ENCODE data around the gene SFTPA2. TPM values are rescaled to one million over a fixed set of nuclear protein-coding genes. Genes with fewer than 3 reads are reported as not detected.
"Not testable (repeated sequence)": the region's sequence is repeated elsewhere in the genome, so short reads cannot be mapped to it uniquely, and the experiment has no call there.

Gene SFTPA2
- total RNA-seq, 2 donors from 2014 or later, result not detected

GRCh38 chr10:79516532-79517205, 43.5 kb downstream of the SFTPA2 start:
- H3K27me3 ChIP-seq (replicated peaks; ENCODE audit: insufficient read depth); H3K4me1 ChIP-seq (ENCODE audit: control insufficient read depth in 1 of 2, low read depth in 2 of 2); H3K4me3 ChIP-seq; H3K36me3 ChIP-seq; DNase-seq (ENCODE audit: low spot score); H3K9me3 ChIP-seq; ATAC-seq (ENCODE audit: insufficient number of reproducible peaks, low FRiP score, low read depth); H3K27ac ChIP-seq: not testable (repeated sequence)

- not testable (repeated sequence) for H3K36me3 ChIP-seq; ATAC-seq (ENCODE audit: insufficient number of reproducible peaks, low FRiP score, low read depth)
These were observed 48.2 kb downstream of the SFTPA2 start, which contains the start of gene EIF5AL1 for GRCh38 chr10:79511891-79512583. Gene EIF5AL1 (plus strand): TSS chr10:79512533. CDS start chr10:79512650, 117 bp downstream.

GRCh38 chr10:79509934-79510508, 50.2 kb downstream of the SFTPA2 start:
- H3K9me3 ChIP-seq; H3K27ac ChIP-seq; H3K36me3 ChIP-seq; H3K27me3 ChIP-seq (replicated peaks; ENCODE audit: insufficient read depth); H3K4me1 ChIP-seq (ENCODE audit: control insufficient read depth in 1 of 2, low read depth in 2 of 2); ATAC-seq (ENCODE audit: insufficient number of reproducible peaks, low FRiP score, low read depth); H3K4me3 ChIP-seq; DNase-seq (ENCODE audit: low spot score): not testable (repeated sequence)

More at GRCh38 chr10:79511891-79512583, 48.2 kb downstream of the SFTPA2 start, which contains the start of gene EIF5AL1:
- not testable (repeated sequence) for H3K27me3 ChIP-seq (replicated peaks; ENCODE audit: insufficient read depth); DNase-seq (ENCODE audit: low spot score); H3K4me1 ChIP-seq (ENCODE audit: control insufficient read depth in 1 of 2, low read depth in 2 of 2); H3K27ac ChIP-seq; H3K4me3 ChIP-seq; H3K9me3 ChIP-seq

- H3K27me3 ChIP-seq (replicated peaks; ENCODE audit: insufficient read depth); H3K4me1 ChIP-seq (ENCODE audit: control insufficient read depth in 1 of 2, low read depth in 2 of 2); H3K9me3 ChIP-seq; H3K27ac ChIP-seq; DNase-seq (ENCODE audit: low spot score); H3K4me3 ChIP-seq; H3K36me3 ChIP-seq; ATAC-seq (ENCODE audit: insufficient number of reproducible peaks, low FRiP score, low read depth): not testable (repeated sequence)
These were observed 50.8 kb downstream of the SFTPA2 start for GRCh38 chr10:79509306-79509933.

GRCh38 chr10:79508245-79508644, 52.0 kb downstream of the SFTPA2 start:
- not testable (repeated sequence) for ATAC-seq (ENCODE audit: insufficient number of reproducible peaks, low FRiP score, low read depth)

GRCh38 chr10:79507440-79508167, 52.6 kb downstream of the SFTPA2 start:
- no peak for TF ChIP-seq CTCF (IDR thresholded peaks at IDR 0.05)
- Histone ChIP-seq H3K36me3 (no peaks in the 10 kb centered on the region), H3K27me3 (replicated peaks; ENCODE audit: insufficient read depth) (no peaks in the 10 kb centered on the region), H3K27ac (no peak overlapping the region), H3K4me1 (ENCODE audit: control insufficient read depth in 1 of 2, low read depth in 2 of 2) (no peaks in the 10 kb centered on the region), H3K9me3 (no peaks in the 10 kb centered on the region), H3K4me3 (no peak overlapping the region)
- ATAC-seq (ENCODE audit: insufficient number of reproducible peaks, low FRiP score, low read depth) (no peak), DNase-seq (ENCODE audit: low spot score) (no peak)

More at GRCh38 chr10:79508245-79508644, 52.0 kb downstream of the SFTPA2 start:
- H3K9me3 ChIP-seq; H3K4me1 ChIP-seq (ENCODE audit: control insufficient read depth in 1 of 2, low read depth in 2 of 2); H3K27ac ChIP-seq; H3K4me3 ChIP-seq; H3K27me3 ChIP-seq (replicated peaks; ENCODE audit: insufficient read depth); H3K36me3 ChIP-seq; DNase-seq (ENCODE audit: low spot score): not testable (repeated sequence)

Other genes starting within 250 kb of the SFTPA2 start
- 10 to 100 TPM in 1 of 2 donors, 1 to 10 TPM in 1; 5.7 to 44.2 TPM for gene PPIF, start 212.9 kb downstream of the SFTPA2 start, total RNA-seq
- gene ZCCHC24, start 114.8 kb downstream of the SFTPA2 start, total RNA-seq, result 10 to 100 TPM; 66.9 to 82.9 TPM
- under 1 TPM in 1 of 2 donors, not detected in 1; 0.14 TPM for gene EIF5AL1, start 47.9 kb downstream of the SFTPA2 start, total RNA-seq
- not detected for gene SFTPA1, start 50.5 kb upstream of the SFTPA2 start, total RNA-seq
- gene NUTM2B, start 142.8 kb upstream of the SFTPA2 start, total RNA-seq, result 1 to 10 TPM in 1 of 2 donors, under 1 TPM in 1; 0.78 to 5.0 TPM

All from thoracic aorta (tissue), 2 donors.